HepG2 (cell line): ENCODE results near the gene PLA2G4A.

Experiments
- CTCF ChIP-seq: sonication (generic); formaldehyde crosslinking; IDR thresholded peaks from 2 replicates; pipeline ENCODE4 v1.5.0; 2020; ENCODE audit warnings: mild to moderate bottlenecking, missing genetic modification reagents, moderate library complexity
- MED1 ChIP-seq: sonication (generic); formaldehyde crosslinking; IDR thresholded peaks from 2 replicates; pipeline ENCODE4 v1.4.0; 2020; ENCODE audit warnings: missing genetic modification reagents
- SIN3A ChIP-seq: IDR thresholded peaks from 2 replicates; pipeline ENCODE4 v1.6.1; 2011; ENCODE audit warnings: low read depth, mild to moderate bottlenecking, control low read depth, low read length, borderline replicate concordance
- SNRNP70 ChIP-seq: fragments of 200-400 bp; formaldehyde crosslinking; IDR thresholded peaks from 2 replicates; pipeline ENCODE4 v1.6.1; 2017; ENCODE audit warnings: mild to moderate bottlenecking, low read depth, low read length, moderate library complexity
- USF2 ChIP-seq, 2 experiments: sonication (generic) in 1 of 2; formaldehyde crosslinking in 1 of 2; IDR thresholded peaks; 2 replicates each; pipeline versions ENCODE4 v1.5.1 to v1.6.1; 2011 to 2020; ENCODE audit warnings: borderline replicate concordance in 1 of 2, low read depth in 1 of 2, low read length in 1 of 2, mild to moderate bottlenecking in 1 of 2, missing genetic modification reagents in 1 of 2, moderate library complexity in 1 of 2
- ZHX1 ChIP-seq: sonication (generic); formaldehyde crosslinking; IDR thresholded peaks from 2 replicates; pipeline ENCODE4 v1.8.1; 2022; ENCODE audit warnings: low read depth, mild to moderate bottlenecking, missing genetic modification reagents
- ZNF20 ChIP-seq: sonication (generic); formaldehyde crosslinking; IDR thresholded peaks from 2 replicates; pipeline ENCODE4 v1.4.0; 2020; ENCODE audit warnings: mild to moderate bottlenecking, moderate library complexity, missing genetic modification reagents
- ZNF264 ChIP-seq: sonication (generic); formaldehyde crosslinking; IDR thresholded peaks from 2 replicates; pipeline ENCODE4 v1.4.0; 2020; ENCODE audit warnings: missing genetic modification reagents
- ZNF281 ChIP-seq: sonication (generic); formaldehyde crosslinking; IDR thresholded peaks from 2 replicates; pipeline ENCODE4 v1.4.0; 2020; ENCODE audit warnings: missing genetic modification reagents, borderline replicate concordance
- ZNF501 ChIP-seq: sonication (generic); formaldehyde crosslinking; IDR thresholded peaks from 2 replicates; pipeline ENCODE4 v1.5.1; 2020; ENCODE audit warnings: mild to moderate bottlenecking, moderate library complexity, missing genetic modification reagents
- ZNF768 ChIP-seq: sonication (generic); formaldehyde crosslinking; IDR thresholded peaks from 2 replicates; pipeline ENCODE4 v1.4.0; 2020; ENCODE audit warnings: missing genetic modification reagents

DNA sequence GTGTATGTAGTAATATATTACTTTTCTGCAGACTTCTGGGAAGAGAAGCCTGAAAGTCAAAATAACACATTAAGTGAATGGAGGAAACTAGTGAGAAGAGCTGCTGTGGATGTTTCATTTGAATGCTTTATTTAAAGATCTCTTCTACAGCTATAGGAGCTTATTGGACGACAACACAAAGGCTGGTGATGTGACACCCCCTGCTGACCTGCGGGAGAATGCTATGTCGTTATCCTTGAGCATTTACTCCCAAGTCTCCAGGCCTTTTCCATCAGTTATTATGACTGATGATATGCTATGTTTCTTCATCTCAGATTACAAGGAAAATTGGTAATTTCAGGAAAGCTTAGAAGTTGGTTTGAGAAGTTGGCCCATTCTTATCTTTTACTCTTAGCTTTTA, 22.3 kb upstream of the PLA2G4A start:
- no peak for TF ChIP-seq ZNF281 (CRISPR knock-in tag)
- TF ChIP-seq ZHX1 (CRISPR knock-in tag), result no peak
- TF ChIP-seq ZNF264 (CRISPR knock-in tag), result no peak
- TF ChIP-seq ZNF768 (CRISPR knock-in tag), result no peak
- no peak for TF ChIP-seq ZNF20
- peak; percentile 39 for TF ChIP-seq CTCF (CRISPR knock-in tag)
- TF ChIP-seq MED1 (CRISPR knock-in tag), result no peak
- no peak for TF ChIP-seq USF2 (IDR thresholded peaks at IDR 0.05; ENCODE audit: low read depth, low read length)
- TF ChIP-seq USF2 (CRISPR knock-in tag; IDR thresholded peaks at IDR 0.05; ENCODE audit: borderline replicate concordance), result no peak
- no peak for TF ChIP-seq SNRNP70
- no peak for TF ChIP-seq ZNF501 (CRISPR knock-in tag)
- TF ChIP-seq SIN3A, result no peak
